Cerebellar nuclear complex (tissue), 1 donor: ENCODE data around the gene CDK17.
A peak's percentile ranks its signal among the peaks of the same experiment; 100 is the strongest.

Source experiments
- DNase-seq, 2 experiments: peaks; one replicate each; lab custom pipeline; 2025; lab: John Stamatoyannopoulos, UW

CDK17 gene

DNA sequence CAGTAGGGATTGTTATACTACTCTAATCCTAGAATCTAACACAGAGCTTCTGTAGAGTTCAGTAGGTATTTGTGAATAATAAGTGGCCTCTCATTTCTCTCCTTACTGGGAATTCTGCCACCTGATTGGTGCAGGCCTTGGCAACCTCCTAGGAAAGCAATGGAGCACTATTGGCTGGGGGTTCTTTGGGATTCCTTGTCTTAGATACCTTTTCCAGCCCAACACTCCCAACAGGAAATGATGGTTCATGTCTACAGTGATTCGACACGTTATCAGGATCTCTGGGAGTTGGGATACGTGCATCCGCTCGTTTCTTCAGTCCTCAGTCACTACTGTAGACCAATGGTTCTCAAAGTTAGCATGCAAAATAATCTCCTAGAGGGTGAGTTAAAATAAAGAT, 138.7 kb downstream of the CDK17 start:
- no peak for DNase-seq

DNA sequence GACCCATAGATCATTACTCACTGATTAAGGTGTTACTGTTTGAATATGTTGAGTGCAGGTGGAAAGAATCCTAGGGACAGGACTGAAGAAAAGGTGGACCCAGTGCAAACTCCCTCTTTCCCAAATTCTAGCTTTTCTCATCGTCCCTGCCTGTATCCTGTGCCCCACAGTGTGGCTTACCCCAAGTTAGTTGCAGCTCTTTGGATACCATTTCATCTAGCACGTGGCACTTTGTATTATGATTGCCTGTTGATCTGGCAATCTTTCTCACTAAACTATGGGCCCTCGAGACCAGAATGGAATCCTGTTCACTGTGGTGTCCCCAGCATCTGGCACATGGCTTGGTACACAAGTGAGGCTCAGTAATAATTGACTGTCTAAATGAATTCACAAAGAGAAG, 139.6 kb downstream of the CDK17 start:
- DNase-seq: no peak

DNA sequence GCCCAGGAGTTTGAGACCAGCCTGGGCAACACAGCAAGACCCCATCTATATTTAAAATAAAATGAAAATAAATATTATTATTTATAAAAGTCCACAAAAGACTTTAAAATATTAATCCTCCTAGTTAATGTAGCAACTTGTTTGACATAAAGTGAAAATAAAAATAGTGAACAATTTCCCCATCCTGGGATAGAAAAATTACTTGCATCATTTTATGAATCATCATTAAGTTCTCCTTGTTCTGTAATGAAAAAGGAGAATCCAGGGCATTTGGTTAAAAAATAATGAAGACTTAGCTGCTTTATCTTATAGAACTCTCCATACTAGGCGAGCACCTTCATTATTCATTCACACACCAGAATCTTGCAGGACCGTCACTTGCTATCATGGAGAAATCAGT, 140.0 kb downstream of the CDK17 start:
- no peak for DNase-seq

GRCh38 chr12:96258104-96258961, 141.9 kb downstream of the CDK17 start:
- DNase-seq: peak in 1 of 2 experiments; percentile 18

DNA sequence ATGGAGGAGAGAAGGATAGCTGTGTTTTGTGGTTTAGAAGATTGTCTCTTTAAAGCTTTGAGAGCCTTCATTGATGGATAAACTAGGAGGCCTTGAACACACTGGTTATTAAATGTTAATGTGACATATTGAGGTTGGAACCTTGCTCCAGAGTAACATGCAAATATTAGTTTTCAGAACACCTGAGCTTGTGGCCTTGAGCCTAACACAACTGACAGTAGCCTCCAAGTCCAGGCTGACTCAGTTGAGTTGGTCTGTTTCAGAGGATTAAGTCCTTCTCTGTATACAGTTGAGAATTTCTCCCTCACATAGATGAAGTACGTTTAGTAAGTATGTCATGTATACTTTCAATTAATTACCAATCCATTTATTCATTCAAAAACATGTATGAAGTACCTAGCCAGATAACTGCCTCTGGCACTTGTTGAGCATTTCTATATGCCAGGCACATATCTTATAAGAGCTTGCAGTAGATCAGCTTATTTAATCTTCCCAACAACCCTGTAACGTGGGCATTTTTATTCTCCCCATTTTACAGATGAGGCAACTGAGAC, 142.6 kb downstream of the CDK17 start:
- DNase-seq: no peak

DNA sequence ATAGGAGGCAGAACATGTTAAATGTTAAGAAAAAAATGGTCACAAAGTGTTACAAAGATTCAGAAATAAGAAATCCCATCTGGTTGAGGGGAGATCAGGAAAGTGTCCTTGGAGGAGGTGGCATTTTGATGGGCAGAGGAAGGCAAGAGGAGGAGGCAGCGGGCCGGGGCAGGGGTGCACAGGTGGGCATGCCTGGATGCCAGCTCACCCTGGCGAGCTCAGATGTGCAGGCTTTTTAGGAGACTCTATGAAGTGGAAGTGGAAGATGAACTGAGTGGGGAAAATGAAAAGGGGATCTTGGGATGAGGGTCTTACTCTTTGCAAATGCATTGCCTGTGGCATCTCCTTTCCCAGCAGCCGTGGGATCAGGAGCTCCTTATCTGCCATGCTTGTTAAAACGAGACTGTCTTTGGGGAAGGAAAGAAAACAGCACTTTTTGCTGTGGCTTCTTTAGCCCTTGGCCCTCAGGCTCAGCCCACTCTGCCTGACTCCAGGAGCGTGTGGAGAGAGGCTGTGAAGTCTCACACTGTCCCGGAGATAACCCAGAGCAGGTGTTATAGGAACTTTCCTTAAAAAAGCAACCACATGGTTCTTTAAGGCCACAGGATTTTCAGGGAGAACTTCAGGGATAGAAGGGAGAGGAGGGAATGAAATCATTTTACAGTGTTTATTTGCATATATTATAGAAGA, 143.4 kb downstream of the CDK17 start:
- no peak for DNase-seq

- DNase-seq: no peak
Measured at GRCh38 chr12:96255077-96255476, 145.2 kb downstream of the CDK17 start.

DNA sequence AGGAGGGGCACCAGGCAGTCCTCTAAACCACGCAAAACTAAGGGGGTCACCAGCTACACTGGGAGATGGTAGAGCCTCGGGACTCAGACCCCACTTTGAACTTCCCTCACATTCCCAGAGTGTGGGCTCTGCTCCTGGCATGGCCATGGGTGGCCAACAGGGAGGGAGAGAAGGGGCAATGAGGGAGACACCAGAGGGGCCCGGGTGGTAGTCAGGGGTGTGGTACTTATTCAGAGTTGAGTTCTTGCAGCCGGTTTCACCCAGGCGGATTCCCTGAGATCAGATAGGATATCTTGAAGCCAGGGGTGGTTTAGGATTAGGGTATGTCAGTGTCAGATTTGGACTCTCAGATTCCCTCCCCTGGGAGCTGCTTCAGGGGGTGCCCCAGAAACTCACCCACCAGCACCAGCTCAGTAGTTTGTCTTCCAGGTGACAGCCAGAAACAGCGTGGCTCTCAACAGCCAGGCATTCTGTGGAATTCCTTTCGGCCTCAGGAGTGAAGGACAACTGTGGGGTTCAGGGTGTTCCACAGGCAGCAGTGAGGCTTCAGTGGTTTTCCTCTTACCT, 150.0 kb downstream of the CDK17 start:
- DNase-seq: no peak

GRCh38 chr12:96249196-96250118, 150.8 kb downstream of the CDK17 start:
- peak in 1 of 2 experiments; percentile 41 for DNase-seq

DNA sequence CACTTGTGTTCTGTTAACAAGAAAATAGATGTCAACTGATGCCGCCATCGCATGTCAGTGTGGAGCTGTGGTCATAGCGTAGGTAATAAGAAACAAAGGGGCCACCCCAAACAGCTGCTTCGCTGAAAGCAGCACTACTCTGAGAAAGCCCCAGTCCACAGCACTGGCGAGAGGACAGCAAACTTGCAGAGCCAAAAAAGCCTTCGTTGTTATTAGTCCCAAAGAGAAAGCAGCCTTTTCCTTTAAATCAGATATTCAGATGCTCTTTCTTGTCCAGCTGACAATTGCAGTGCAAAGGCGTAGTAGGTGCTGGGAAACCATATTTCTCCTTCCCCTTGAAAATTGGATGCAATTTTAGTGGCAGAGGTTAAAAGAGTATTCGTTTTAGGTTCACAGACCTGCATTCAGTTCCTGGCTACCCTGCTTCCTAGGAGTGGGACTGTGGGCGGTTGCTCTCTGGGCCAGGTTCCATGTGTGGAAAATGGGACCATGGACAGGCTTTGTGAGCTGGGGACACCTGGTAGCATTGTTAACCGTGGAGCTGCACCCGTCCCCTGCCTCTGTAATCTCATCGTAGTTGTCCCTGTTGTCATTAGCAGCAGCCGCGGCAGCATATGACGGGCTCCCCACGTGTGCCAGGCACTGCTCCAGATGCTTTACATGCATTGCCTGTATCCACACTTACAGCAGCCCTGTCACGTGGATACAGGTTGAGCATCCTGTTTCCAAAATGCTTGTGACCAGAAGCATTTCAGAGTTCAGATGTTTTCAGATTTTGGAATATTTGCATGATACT, 151.9 kb downstream of the CDK17 start:
- DNase-seq: no peak

GRCh38 chr12:96247563-96247962, 152.7 kb downstream of the CDK17 start:
- DNase-seq: no peak

GRCh38 chr12:96246926-96247505, 153.2 kb downstream of the CDK17 start:
- no peak for DNase-seq

DNA sequence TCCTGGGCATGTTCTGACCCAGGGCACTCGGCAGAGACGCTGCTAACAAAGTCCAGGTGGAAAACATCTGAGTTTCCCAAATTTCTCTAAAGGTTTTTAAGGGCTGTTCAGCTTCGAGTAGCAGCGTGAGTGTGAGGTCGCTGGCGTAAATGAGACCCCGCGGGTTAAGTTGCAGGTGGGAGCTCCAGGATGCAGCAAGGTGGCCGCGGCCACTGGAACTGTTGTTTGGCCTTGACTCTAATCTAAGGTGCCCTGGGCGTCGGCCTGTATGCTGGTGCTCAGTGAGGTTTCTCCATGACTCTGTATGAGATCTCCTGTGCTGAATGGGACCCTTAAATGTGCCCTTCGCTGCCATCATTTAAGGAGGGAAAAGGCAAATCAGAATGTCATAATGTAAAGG, 155.4 kb downstream of the CDK17 start:
- no peak for DNase-seq

- no peak for DNase-seq
Measured at GRCh38 chr12:96242597-96242996, 157.6 kb downstream of the CDK17 start.

GRCh38 chr12:96241846-96242256, 158.4 kb downstream of the CDK17 start:
- no peak for DNase-seq

GRCh38 chr12:96241431-96241830, 158.8 kb downstream of the CDK17 start:
- DNase-seq: no peak

DNA sequence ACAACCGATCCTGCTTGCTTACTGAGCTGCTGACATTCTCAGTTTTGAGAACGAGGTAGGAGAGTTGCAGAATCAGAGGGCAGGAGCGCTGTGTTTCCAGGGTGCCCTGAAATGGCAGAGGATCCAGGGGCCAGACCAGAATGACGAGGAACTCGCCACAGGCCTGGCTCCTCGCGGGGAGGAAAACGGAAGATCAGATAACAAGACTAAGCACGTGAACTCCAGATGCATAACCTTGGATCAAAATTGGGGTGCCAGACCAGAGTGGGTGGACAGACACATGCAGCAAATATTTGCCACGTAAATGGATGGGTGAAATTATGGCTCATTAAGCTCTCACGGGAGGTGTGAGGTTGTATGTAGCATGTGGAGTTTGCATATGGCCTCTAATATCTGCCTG, 159.6 kb downstream of the CDK17 start:
- DNase-seq: no peak

- no peak for DNase-seq
Measured at GRCh38 chr12:96239711-96240635, 160.3 kb downstream of the CDK17 start.

GRCh38 chr12:96238336-96239047, 161.7 kb downstream of the CDK17 start:
- no peak for DNase-seq
